Left ventricle myocardium inferior (tissue), 1 donor: ENCODE results near the gene SAMD4B. TPM values are rescaled to one million over a fixed set of nuclear protein-coding genes. Genes with fewer than 3 reads are reported as not detected.
"Not testable (repeated sequence)": the region's sequence is repeated elsewhere in the genome, so short reads cannot be mapped to it uniquely, and the experiment has no call there.

Source experiments
- DNase-seq: peaks from one replicate; pipeline ENCODE4 v3.0.0-alpha.2; 2020
- H3K27ac ChIP-seq: fragments of 200-600 bp; replicated peaks from 2 replicates; pipeline ENCODE4 v1.8.0; 2021
- H3K27me3 ChIP-seq: fragments of 200-600 bp; 2 replicates; pipeline ENCODE4 v1.8.0; 2021; ENCODE audit warnings: low read depth
- H3K36me3 ChIP-seq: fragments of 200-600 bp; 2 replicates; pipeline ENCODE4 v1.8.0; 2021
- H3K4me1 ChIP-seq: fragments of 200-600 bp; 2 replicates; pipeline ENCODE4 v1.8.0; 2021
- H3K4me3 ChIP-seq: fragments of 200-600 bp; 2 replicates; pipeline ENCODE4 v1.8.0; 2021; ENCODE audit warnings: mild to moderate bottlenecking, moderate library complexity
- H3K9me3 ChIP-seq: fragments of 200-600 bp; replicated peaks from 2 replicates; pipeline ENCODE4 v1.8.0; 2021
- intact Hi-C: fragments of 100-400 bp; cut with micrococcal nuclease; formaldehyde crosslinking; loops from one replicate; pipeline ENCODE4 v1.11.0; 2022
- total RNA-seq: library from RNA; stranded (reverse); fragmentation: NEBNext Ultra II Directional; extraction: Animal tissue kit (Norgen Biotek cat#: 25700); gene quantifications from one replicate; pipeline ENCODE4 v1.2.1, GENCODE V29; 2021
- TF ChIP-seq, protein P1 (sequence below): fragments of 200-600 bp; IDR thresholded peaks from 2 replicates; pipeline ENCODE4 v1.8.0; 2021; ENCODE audit warnings: antibody characterized with exemption, mild to moderate bottlenecking, borderline replicate concordance
- donor health status: DM: no; HTN: yes; CAD: no; lungs with severe emphysema.

SAMD4B gene
- total RNA-seq, 1 donor from 2014 or later = 47.9 TPM

DNA sequence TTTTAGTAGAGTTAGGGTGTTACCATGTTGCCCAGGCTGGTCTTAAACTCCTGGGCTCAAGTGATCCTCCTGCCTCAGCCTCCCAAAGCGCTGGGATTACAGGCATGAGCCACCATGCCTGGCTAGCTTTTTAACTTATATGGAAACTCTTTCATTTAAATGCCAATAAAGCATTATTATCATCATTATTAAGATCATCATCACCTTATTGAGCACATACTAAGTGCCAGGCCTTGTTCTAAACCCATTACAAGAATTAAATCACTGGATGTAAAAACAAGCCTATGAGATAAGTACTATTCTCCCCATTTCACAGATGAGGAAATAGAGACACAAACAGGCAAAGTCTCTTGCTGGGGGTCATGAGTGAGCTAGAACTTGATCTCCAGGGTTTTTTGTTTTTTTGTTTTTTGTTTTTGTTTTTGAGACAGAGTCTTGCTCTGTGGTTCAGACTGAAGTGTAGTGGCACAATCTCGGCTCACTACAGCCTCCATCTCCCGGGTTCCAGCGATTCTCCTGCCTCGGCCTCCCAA, 7.7 kb upstream of the SAMD4B start:
- Histone ChIP-seq H3K36me3 (no peaks in the 10 kb centered on the region), H3K27me3 (peaks cover 2% of the 10 kb centered on the region), H3K4me3 (peak overlapping the region; percentile 63), H3K9me3 (no peaks in the 10 kb centered on the region), H3K27ac (peak overlapping the region; percentile 77), H3K4me1 (peaks cover 4% of the 10 kb centered on the region)
- DNase-seq = no peak
- intact Hi-C loops = no loop called here
- TF ChIP-seq, protein P1, sequence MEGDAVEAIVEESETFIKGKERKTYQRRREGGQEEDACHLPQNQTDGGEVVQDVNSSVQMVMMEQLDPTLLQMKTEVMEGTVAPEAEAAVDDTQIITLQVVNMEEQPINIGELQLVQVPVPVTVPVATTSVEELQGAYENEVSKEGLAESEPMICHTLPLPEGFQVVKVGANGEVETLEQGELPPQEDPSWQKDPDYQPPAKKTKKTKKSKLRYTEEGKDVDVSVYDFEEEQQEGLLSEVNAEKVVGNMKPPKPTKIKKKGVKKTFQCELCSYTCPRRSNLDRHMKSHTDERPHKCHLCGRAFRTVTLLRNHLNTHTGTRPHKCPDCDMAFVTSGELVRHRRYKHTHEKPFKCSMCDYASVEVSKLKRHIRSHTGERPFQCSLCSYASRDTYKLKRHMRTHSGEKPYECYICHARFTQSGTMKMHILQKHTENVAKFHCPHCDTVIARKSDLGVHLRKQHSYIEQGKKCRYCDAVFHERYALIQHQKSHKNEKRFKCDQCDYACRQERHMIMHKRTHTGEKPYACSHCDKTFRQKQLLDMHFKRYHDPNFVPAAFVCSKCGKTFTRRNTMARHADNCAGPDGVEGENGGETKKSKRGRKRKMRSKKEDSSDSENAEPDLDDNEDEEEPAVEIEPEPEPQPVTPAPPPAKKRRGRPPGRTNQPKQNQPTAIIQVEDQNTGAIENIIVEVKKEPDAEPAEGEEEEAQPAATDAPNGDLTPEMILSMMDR = no peak

DNA sequence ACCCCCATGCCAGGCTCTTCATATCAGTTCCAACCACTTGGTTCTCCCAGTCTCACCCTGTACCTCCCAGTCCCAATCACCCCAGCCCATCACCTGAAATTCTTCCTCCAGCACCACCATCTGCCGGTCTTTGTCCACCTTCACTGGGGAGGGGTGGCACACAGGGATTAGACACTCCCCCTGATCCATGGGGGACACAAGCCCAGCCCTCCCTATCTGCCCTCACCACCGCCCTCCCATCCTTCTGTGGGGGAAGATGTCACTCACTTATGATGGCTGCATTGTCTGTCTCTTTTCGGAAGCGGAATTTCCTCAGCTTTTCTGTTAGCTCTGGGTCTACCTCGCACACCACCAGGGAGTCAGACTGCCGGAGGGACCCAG, 7.1 kb upstream of the SAMD4B start:
- TF ChIP-seq, protein P1 = no peak
- intact Hi-C loops = no loop called here
- Histone ChIP-seq H3K27ac (peak overlapping the region; percentile 77), H3K4me1 (peaks cover 7% of the 10 kb centered on the region), H3K4me3 (peak overlapping the region; percentile 63), H3K36me3 (no peaks in the 10 kb centered on the region), H3K9me3 (no peaks in the 10 kb centered on the region), H3K27me3 (no peaks in the 10 kb centered on the region)
- no peak for DNase-seq

DNA sequence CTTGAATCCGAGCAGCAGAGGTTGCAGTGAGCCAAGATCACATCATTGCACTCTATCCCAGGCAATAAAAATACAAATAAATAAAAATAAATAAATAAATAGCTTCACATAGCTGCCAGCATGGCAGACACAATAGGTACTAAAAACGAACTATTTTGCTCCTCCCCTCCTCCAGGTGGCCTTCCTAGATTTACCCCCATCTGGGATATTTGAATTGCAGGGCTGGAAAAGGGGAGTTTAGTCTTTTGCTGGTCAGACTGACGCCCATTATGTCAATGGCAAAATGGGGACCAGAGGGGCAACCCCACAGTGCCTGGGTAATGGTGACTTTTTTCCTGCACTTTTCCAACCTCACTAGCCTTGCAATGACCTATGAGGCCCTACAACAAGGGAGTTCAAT, 5.7 kb upstream of the SAMD4B start:
- no peak for DNase-seq
- TF ChIP-seq, protein P1 = no peak
- peak overlapping the region; percentile 77 for H3K27ac ChIP-seq
- peaks cover 21% of the 10 kb centered on the region for H3K4me1 ChIP-seq
- no peaks in the 10 kb centered on the region for H3K9me3 ChIP-seq
- intact Hi-C loops = no loop called here
- H3K4me3 ChIP-seq = peak overlapping the region; percentile 63
- no peaks in the 10 kb centered on the region for H3K36me3 ChIP-seq
- no peaks in the 10 kb centered on the region for H3K27me3 ChIP-seq

DNA sequence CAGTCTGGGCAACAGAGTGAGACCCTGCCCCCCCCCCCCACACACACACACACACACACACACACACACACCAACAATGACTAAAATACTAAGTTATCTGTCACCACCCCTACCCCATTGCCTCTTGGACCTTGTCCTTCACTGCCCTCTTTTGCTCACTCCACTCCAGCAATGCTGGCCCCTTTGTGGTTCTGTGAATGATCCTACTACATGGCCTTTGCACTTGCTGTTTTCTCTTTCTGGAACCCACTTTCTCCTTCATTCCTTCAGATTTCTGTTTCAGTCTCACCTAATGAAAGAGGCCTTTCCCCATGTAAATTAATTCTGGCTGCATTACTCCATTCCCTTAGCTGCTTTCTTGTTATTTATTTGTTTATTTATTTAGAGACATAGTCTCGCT, 2.5 kb upstream of the SAMD4B start:
- H3K27ac ChIP-seq = no peak overlapping the region
- H3K4me3 ChIP-seq = no peak overlapping the region
- intact Hi-C loops = no loop called here
- H3K9me3 ChIP-seq = no peaks in the 10 kb centered on the region
- no peaks in the 10 kb centered on the region for H3K27me3 ChIP-seq
- peaks cover 44% of the 10 kb centered on the region for H3K4me1 ChIP-seq
- TF ChIP-seq, protein P1 = no peak
- DNase-seq = no peak
- no peaks in the 10 kb centered on the region for H3K36me3 ChIP-seq

DNA sequence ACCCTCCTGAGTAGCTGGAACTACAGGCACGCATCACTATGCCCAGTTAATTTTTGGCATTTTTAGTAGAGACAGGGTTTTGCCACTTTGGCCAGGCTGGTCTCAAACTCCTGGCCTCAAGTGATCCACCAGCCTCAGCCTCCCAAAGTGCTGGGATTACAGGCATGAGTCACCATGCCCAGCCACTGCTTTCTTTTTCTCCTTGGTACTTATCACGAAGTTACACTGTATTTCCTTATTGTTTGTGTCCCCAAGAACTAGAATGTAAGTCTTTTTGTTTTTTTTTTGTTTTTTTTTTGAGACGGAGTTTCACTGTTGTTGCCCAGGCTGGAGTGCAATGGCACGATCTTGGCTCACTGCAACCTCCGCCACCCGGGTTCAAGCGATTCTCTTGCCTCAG, 2.1 kb upstream of the SAMD4B start:
- H3K36me3 ChIP-seq, H3K27ac ChIP-seq, DNase-seq, H3K27me3 ChIP-seq, H3K4me3 ChIP-seq, H3K9me3 ChIP-seq, intact Hi-C loops: not testable (repeated sequence)
- peaks cover 49% of the 10 kb centered on the region for H3K4me1 ChIP-seq

DNA sequence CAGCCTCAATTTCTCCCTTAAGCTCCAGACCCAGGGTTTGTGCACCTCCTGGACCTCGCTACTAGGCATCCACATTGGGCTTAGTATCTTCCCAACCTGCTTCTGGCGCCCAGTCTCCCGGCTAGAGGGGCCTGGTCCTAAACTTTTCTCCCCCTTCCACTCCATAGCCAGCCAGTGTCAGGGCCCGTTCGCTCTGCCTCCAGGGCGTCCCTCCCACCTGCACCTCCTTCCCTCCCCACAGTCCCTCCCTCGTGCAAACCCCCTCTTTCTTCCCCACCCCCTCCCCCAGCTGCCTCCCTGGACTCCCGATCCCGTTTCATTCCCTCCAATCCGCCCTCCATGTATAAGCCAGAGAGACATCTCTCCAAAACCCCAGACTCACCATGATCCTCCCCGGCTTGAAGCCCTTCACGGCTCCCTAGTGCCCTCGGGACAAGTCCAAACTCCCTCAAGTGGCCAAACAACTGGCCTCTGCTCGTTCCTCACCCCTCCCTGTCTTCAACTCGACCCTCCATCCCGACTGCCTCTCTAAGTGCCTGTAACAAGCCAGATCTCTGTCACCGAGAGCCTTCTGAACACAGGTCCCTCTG, 997 bp upstream of the SAMD4B start:
- H3K4me3 ChIP-seq = peak overlapping the region; percentile 93
- H3K36me3 ChIP-seq = no peaks in the 10 kb centered on the region
- H3K4me1 ChIP-seq = peaks cover 58% of the 10 kb centered on the region
- H3K27me3 ChIP-seq = no peaks in the 10 kb centered on the region
- peak overlapping the region; percentile 95 for H3K27ac ChIP-seq
- TF ChIP-seq, protein P1 = no peak
- DNase-seq = peak; percentile 27
- intact Hi-C loops = no loop called here
- no peaks in the 10 kb centered on the region for H3K9me3 ChIP-seq
